Measurements from ENCODE around the gene BLID.

Gene BLID

DNA sequence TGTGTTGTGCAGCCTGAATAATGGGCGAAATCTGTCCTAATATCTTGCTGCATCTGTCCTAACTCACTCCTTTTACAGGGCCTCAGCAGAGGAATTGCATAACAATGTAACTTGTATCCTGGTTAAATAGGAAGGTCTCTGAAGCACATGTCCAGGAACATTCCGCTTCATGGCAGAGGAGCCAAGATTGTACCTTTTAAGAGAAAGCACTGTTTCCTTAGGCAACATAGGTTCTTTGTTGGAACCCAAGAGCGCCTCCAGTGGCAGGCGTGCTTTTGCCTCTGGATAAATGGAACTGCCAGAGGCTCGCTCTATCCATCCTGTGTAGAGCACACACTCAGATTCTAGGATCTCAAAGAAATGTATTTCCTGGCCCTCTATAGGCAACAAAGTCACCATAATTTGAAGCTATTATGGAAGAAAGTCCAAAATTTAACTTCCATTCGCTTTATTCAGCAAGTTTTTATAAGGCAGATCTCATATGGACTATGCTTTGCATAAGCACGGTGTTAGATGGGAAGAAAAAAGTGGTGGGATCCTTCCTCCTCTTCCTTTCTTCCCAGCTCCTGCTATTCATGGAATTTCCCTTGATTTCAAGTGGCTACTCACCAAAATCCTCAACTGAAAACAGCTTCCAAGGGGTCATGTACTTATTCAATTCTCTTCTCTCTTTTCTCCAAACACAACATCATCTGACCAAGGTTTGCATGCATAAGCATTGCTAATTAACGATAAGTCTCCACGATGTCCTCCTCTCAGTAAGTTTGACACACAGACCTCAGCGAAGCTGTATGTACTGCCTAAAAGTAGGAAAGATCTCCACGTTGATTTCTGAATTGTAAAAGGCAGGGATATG is at the start of gene BLID:
BLID (minus strand) TSS at position 692 of the 856 bp plus-strand sequence; CDS start at position 399, 293 bp downstream.
- DNase-seq (ENCODE audit: low read depth in 3 of 3, low spot score in 1 of 3): no peak

GRCh38 chr11:122163053-122163819 is 47.2 kb upstream of the BLID start:
- no peak for DNase-seq (ENCODE audit: low read depth in 3 of 3, low spot score in 1 of 3)

DNA sequence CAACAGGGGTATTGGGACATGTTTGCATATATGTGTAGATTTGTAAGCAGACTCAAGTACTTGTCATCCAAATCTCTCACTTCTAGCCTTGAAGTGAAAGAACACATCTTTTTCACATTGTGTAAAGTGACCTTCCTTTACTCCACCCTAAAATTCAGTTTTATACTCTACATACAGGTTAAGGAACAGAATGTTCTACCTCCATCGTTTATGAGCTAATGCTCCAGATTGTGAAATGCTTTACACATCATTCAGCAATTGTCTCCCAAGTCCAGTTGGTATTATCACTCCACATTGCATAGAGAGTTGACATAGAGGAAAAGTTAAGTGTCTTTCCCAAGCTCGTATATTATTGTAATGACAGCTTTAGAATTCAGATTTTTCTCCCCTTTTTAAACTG is 46.1 kb upstream of the BLID start:
- no peak for DNase-seq (ENCODE audit: low read depth in 3 of 3, low spot score in 1 of 3)

DNA sequence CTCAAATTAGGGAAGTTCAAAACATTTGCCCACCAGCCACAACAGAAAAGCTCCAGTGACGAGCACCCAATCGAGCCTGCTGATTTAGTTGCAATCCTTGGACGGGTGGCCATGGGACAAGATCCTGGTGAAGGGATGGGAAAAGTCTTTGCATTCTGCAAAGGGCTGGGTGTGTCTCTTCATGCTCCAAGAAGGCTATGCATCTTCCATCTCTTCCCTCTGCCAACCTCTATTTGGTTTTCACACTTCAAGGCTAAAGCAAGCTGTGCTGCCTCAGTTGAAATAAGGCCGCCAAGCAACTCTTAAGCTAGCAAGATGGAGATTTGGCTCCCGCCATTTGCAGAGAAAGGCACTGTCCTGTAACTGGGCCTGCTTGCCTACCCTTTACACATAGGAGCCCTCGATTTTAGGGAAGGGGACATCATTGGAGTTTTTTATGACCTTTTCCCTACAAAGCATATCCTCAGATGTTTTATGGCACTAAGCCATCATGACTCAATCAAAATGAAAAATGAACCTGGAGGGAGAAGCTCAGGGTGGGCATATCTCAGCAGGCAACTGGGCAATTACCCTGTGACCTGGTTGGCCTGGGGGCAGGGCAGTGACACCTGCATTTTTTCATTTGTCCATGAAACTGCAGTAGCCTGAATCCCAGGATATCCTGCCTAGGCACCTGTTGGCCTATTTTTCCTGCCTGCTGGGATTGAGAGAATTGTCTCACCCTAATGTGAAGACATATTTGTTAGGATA is 45.0 kb upstream of the BLID start:
- DNase-seq (ENCODE audit: low read depth in 3 of 3, low spot score in 1 of 3): no peak

DNA sequence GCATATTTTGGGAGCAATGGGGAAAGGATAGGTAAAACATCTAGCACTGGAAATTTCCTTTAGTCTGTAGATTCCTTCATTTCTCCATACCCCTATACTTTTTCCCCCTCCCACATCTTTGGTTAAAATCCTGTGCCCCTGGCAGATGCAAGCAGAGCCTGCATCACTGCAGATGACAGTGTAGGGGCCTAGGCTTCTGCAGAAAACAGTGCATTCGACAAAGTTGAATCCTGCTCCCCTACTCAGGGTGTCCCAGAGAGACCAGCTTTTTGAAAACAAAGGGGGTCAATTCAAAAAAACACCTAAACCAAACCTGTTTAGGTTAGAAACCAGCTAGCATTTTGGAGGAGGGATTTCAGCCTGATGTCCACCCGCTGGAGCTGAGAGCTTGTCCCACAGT is 43.8 kb upstream of the BLID start:
- DNase-seq (ENCODE audit: low read depth in 3 of 3, low spot score in 1 of 3): no peak

DNA sequence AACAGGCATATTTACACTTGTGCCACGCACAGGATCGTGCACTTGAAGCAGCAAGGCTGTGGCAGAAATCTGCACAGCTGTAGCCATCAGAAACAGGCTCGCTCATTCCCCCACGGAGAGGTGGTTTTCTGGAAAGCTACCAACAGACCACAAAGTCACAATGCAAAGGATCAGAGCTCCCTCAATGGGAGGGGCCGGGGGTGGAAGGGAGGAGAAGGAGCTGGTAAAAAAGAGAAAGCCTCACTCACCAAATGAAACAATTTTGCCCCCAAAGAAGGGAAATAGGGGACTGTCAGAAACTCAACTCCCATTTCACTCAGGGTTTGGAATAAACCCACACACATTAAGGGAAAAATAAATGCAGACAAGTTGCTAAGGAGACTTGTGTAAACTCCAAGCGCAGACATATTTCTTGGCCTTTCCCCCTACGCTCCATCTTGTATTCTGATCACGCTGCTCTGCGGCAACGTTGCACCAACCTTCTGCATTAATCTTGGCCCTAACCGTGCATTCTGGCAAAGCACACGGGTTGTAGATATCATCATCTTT is 43.2 kb upstream of the BLID start:
- DNase-seq (ENCODE audit: low read depth in 3 of 3, low spot score in 1 of 3): no peak

DNA sequence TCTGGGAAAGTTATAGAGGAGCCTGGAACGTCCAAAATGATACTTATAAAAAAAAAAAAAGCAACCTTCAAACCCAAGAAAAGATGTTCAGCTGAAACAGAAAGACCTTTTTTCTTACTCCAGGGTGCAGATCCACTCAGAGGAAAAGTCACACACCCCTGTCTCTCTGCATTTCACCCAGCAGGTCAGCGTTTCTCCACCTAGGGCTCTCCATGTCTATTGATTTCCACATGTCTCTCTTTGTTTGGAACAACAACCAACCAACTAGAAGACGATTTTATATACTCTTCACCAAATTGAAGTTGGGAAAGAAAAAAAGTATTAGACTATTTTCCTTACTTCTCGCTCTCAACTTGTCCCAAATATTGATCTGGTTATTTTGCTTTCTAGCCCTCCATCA is 42.2 kb upstream of the BLID start:
- no peak for DNase-seq (ENCODE audit: low read depth in 3 of 3, low spot score in 1 of 3)

DNA sequence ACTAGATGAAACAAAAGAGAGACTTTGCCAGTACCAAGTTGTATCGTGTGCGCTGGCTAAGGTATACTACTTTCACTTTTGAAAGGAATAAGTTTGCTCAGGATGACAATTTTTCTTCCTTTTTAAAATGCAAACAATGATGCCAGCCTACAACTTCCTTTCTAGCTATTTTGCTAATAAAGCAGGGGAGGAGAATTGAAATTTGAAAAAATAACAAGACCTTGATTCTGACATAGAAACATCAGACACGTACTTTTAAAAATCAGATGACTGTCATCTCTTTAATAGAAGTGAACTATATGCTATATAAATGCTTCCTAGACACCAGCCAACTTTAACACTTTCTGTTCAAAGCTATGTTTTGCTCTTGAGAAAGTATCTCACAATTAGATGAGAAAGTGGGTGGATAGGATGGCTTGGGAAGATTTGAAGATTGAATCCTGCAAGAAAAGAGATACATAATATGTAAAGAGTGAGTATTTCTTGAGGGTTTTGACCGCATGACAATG is 41.7 kb upstream of the BLID start:
- no peak for DNase-seq (ENCODE audit: low read depth in 3 of 3, low spot score in 1 of 3)

GRCh38 chr11:122156940-122157382 is 40.9 kb upstream of the BLID start:
- no peak for DNase-seq (ENCODE audit: low read depth in 3 of 3, low spot score in 1 of 3)

DNA sequence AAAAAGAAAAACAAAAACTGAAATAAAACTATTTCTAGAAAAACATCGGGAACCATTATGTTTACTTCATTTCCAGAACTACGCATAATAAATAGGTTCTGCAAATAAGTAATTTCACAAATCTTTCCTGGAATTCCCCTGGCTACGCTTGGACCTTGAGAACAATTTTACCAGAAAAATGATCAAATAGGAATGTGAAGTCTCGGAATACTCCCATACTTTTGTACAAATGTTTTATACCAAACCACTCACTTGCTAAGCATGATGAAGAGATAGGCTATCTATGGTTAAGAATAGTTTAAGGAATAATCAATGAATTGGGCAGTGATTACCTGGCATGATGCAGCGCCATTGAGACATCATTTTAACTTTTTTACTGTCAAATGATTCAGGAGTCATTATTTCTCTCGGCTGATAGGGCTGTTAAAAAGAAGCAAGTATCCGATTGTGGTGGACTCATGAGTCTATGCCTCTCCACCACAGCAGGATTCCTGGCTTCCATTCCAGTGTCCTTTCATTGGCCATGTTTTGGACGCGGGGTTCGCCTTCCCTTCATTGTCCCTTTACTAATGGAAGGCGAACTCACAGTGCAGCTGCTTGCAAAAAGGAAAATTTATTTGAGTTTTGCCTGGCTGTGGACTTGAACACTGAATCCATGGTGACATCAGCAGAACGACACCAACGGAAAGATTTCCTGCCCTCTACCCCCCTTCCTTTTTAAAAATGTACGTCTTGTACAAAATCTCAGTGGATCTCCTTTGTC is 39.9 kb upstream of the BLID start:
- no peak for DNase-seq (ENCODE audit: low read depth in 3 of 3, low spot score in 1 of 3)

GRCh38 chr11:122154994-122155393 is 39.0 kb upstream of the BLID start:
- no peak for DNase-seq (ENCODE audit: low read depth in 3 of 3, low spot score in 1 of 3)

GRCh38 chr11:122154227-122154626 is 38.2 kb upstream of the BLID start:
- DNase-seq (ENCODE audit: low read depth in 3 of 3, low spot score in 1 of 3): no peak

GRCh38 chr11:122153746-122154145 is 37.7 kb upstream of the BLID start:
- no peak for DNase-seq (ENCODE audit: low read depth in 3 of 3, low spot score in 1 of 3)

DNA sequence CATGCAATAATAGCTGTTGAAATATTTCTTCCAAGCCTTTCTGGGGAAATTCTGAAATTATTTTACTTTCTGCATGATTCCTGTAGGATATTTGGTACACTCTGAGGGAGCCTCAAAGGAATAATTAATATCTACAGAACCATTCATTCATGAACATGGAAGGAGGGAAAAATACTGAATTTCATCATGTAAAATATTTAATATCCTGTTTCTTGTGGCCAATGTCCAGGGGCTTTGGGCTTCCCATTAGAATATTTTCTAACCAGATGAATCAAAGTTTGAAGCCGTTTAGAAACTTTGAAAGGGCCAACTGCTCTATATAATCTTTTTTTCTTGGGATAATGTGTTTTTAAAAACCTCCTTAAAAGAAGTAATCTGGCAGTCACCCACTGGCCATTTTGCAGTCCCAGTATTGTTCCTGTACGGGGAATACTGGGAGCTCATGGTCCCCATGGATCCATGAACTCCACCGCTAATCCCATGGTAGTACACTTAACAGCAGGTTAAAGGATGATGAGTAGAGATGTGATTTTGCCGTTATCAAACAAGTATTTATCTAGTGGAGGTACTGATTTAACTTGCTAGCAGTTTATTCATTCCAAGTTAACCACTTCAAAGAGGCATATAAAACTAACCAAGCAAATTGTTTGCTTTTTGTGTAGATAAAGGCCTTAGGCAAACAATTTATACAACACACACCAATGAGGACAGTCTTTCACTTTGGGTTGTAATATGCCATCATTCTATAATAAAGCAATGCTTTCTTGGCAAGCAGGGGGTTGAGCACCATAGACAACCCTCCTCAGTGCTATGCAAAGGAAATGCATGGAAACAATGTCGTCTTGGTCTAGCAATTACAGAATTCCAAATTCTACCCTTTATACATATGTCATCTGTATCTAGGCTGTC is 34.5 kb upstream of the BLID start:
- no peak for DNase-seq (ENCODE audit: low read depth in 3 of 3, low spot score in 1 of 3)

- DNase-seq (ENCODE audit: low read depth in 3 of 3, low spot score in 1 of 3): no peak
Measured at GRCh38 chr11:122149202-122149601, 33.2 kb upstream of the BLID start.

GRCh38 chr11:122146475-122146874 is 30.5 kb upstream of the BLID start:
- DNase-seq (ENCODE audit: low read depth in 3 of 3, low spot score in 1 of 3): no peak

- DNase-seq (ENCODE audit: low read depth in 3 of 3, low spot score in 1 of 3): no peak
Measured at GRCh38 chr11:122145715-122146274, 29.8 kb upstream of the BLID start.

GRCh38 chr11:122144752-122145151 is 28.7 kb upstream of the BLID start:
- DNase-seq (ENCODE audit: low read depth in 3 of 3, low spot score in 1 of 3): no peak

DNA sequence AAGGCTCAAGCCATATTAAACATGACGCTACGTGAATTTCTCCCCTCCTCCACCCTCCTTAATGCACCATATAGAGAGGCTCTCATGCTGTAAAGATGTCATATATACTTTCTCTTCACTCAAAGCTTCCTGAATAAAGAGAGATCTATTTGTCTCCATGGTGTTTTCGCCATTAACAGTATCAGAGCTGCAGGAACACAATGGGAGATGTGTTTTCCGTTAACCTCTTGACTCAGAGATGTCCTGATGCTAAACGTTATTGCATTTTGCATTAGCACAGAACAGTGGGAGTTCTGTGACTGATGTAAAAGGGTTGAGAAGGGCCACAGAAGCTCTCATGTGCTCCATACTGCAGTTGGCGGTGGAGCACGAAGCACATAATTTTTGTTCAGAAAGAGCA is 25.7 kb upstream of the BLID start:
- DNase-seq (ENCODE audit: low read depth in 3 of 3, low spot score in 1 of 3): no peak
